DND-41 (cell line): ENCODE results near the gene DPH3.

Experiments
- EZH2 ChIP-seq: IDR thresholded peaks from 3 replicates; pipeline ENCODE4 v1.6.1; 2012; ENCODE audit warnings: borderline replicate concordance, low read depth, mild to moderate bottlenecking, moderate library complexity, low read length, inconsistent platforms; ENCODE audit not compliant: severe bottlenecking
- TF ChIP-seq, protein P1 (sequence below): IDR thresholded peaks from 2 replicates; pipeline ENCODE4 v1.5.1; 2012; ENCODE audit warnings: borderline replicate concordance, low read length, moderate library complexity, mild to moderate bottlenecking; ENCODE audit not compliant: poor library complexity, severe bottlenecking; ENCODE audit errors: extremely low read depth

DNA sequence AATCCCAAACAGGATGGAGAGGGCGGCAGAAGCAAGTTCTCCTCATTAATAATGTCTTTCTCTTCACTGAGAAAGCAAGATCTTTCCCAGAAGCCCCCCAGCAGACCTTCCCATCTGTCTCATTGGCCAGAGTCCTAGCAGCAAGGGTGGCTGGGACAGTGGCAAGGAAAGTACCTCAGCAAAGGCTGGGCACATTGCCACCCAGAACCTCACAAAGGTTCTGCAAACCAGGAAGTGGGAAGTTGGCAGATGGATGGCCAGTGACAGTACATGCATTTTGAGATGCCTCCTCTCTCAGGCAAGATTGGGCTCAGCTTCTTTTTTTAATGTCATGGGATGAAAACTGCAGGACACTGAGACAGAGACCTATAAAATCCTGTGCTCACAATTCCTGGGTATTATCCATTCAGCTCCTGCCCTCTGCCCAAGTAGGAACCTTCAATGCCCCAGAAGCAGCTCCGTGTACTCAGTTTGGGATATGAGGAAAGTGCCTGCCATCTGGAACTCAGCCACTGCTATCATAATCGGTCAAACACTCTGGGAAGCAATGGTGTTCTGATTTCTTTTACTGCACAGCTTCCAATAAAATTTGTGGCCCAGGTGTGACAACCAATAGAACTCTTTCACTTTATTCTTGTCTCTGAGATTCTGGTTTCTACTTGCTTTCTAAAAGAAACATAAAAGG, 25.5 kb downstream of the DPH3 start:
- TF ChIP-seq, protein P1, sequence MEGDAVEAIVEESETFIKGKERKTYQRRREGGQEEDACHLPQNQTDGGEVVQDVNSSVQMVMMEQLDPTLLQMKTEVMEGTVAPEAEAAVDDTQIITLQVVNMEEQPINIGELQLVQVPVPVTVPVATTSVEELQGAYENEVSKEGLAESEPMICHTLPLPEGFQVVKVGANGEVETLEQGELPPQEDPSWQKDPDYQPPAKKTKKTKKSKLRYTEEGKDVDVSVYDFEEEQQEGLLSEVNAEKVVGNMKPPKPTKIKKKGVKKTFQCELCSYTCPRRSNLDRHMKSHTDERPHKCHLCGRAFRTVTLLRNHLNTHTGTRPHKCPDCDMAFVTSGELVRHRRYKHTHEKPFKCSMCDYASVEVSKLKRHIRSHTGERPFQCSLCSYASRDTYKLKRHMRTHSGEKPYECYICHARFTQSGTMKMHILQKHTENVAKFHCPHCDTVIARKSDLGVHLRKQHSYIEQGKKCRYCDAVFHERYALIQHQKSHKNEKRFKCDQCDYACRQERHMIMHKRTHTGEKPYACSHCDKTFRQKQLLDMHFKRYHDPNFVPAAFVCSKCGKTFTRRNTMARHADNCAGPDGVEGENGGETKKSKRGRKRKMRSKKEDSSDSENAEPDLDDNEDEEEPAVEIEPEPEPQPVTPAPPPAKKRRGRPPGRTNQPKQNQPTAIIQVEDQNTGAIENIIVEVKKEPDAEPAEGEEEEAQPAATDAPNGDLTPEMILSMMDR, result no peak
- TF ChIP-seq EZH2, result no peak
